ENCODE results near the gene SSBP1. TPM values are rescaled to one million over a fixed set of nuclear protein-coding genes. Genes with fewer than 3 reads are reported as not detected.
A peak's percentile ranks its signal among the peaks of the same experiment; 100 is the strongest.

SSBP1 gene
- total RNA-seq (2014; rRNA removed; shearing (Covaris generic)) (283 and 350 TPM in 2 replicates), polyA plus RNA-seq (2016; fragmentation: Nextera tagmentation; extraction: Ambion mirVana) (972 and 1,006 TPM in 2 replicates)
- long read RNA-seq, transcript SSBP1-206 (7 exons, 630 nt): minor isoform, 10 of 194 reads
- long read RNA-seq, transcript SSBP1-214 (7 exons, 636 nt): minor isoform, 25 of 194 reads
- long read RNA-seq, transcript SSBP1-201 (7 exons, 687 nt): major isoform, 136 of 194 reads
- long read RNA-seq, partial matches to known transcripts: 10 of 194 reads
- long read RNA-seq, other reads (novel, unspliced or antisense): 9 of 194 reads

- DNase-seq (ENCODE audit: low spot score): peak; percentile 98
- H4K20me1 ChIP-seq (replicated peaks; ENCODE audit: insufficient read depth): peaks cover 10% of the 10 kb centered on the region
- H3K36me3 ChIP-seq (ENCODE audit: insufficient read depth): peaks cover 34% of the 10 kb centered on the region
- Mint-ChIP-seq H3K4me1 (peaks cover 17% of the 10 kb centered on the region), H3K27me3 (ENCODE audit: insufficient read depth, low read depth, poor library complexity) (peaks cover 4% of the 10 kb centered on the region), H3K4me3 (peak within 1 kb of the TSS; percentile 99), H3K9me3 (no peaks in the 10 kb centered on the region), H3K36me3 (ENCODE audit: low read depth) (peaks cover 39% of the 10 kb centered on the region), H3K27ac (peak within 1 kb of the TSS; percentile 99)
- peak within 1 kb of the TSS; percentile 81 for H3K4me2 ChIP-seq
- 0 out of 2 replicates have a peak, but pooled peaks cover 3% of the 10 kb centered on the region for H3F3A ChIP-seq (replicated peaks; ENCODE audit: low read depth)
- peak; percentile 93 for ATAC-seq
- no peaks in the 10 kb centered on the region for H3K9me2 ChIP-seq (ENCODE audit: insufficient read depth)
- H3K27ac ChIP-seq (ENCODE audit: low read depth): peak within 1 kb of the TSS; percentile 90
- H3K4me1 ChIP-seq (ENCODE audit: insufficient read depth): peaks cover 8% of the 10 kb centered on the region
- peak within 1 kb of the TSS; percentile 63 for H3K4me3 ChIP-seq
- H2AFZ ChIP-seq: peak within 1 kb of the TSS; percentile 73
- no peak for TF ChIP-seq EZH2phosphoT487 (IDR thresholded peaks at IDR 0.05; ENCODE audit: unreplicated experiment)
- no peak for TF ChIP-seq JUNB (IDR thresholded peaks at IDR 0.05; ENCODE audit: unreplicated experiment)
- TF ChIP-seq, protein P1, sequence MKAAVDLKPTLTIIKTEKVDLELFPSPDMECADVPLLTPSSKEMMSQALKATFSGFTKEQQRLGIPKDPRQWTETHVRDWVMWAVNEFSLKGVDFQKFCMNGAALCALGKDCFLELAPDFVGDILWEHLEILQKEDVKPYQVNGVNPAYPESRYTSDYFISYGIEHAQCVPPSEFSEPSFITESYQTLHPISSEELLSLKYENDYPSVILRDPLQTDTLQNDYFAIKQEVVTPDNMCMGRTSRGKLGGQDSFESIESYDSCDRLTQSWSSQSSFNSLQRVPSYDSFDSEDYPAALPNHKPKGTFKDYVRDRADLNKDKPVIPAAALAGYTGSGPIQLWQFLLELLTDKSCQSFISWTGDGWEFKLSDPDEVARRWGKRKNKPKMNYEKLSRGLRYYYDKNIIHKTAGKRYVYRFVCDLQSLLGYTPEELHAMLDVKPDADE (IDR thresholded peaks at IDR 0.05): peak; percentile 94
- TF ChIP-seq ZNF114 (CRISPR knock-in tag; IDR thresholded peaks at IDR 0.05): peak; percentile 81
- TF ChIP-seq, protein P2, sequence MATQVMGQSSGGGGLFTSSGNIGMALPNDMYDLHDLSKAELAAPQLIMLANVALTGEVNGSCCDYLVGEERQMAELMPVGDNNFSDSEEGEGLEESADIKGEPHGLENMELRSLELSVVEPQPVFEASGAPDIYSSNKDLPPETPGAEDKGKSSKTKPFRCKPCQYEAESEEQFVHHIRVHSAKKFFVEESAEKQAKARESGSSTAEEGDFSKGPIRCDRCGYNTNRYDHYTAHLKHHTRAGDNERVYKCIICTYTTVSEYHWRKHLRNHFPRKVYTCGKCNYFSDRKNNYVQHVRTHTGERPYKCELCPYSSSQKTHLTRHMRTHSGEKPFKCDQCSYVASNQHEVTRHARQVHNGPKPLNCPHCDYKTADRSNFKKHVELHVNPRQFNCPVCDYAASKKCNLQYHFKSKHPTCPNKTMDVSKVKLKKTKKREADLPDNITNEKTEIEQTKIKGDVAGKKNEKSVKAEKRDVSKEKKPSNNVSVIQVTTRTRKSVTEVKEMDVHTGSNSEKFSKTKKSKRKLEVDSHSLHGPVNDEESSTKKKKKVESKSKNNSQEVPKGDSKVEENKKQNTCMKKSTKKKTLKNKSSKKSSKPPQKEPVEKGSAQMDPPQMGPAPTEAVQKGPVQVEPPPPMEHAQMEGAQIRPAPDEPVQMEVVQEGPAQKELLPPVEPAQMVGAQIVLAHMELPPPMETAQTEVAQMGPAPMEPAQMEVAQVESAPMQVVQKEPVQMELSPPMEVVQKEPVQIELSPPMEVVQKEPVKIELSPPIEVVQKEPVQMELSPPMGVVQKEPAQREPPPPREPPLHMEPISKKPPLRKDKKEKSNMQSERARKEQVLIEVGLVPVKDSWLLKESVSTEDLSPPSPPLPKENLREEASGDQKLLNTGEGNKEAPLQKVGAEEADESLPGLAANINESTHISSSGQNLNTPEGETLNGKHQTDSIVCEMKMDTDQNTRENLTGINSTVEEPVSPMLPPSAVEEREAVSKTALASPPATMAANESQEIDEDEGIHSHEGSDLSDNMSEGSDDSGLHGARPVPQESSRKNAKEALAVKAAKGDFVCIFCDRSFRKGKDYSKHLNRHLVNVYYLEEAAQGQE (IDR thresholded peaks at IDR 0.05; ENCODE audit: unreplicated experiment): no peak
- peak; percentile 90 for TF ChIP-seq CREB1 (CRISPR knock-in tag; IDR thresholded peaks at IDR 0.05; ENCODE audit: low read depth)
- peak; percentile 53; the same call in 1 of the 2 replicates for TF ChIP-seq NANOG (IDR thresholded peaks at IDR 0.05; ENCODE audit: borderline replicate concordance)
- TF ChIP-seq POLR2AphosphoS5 (IDR thresholded peaks at IDR 0.05; ENCODE audit: low read depth): peak; percentile 96
- TF ChIP-seq, protein P3, sequence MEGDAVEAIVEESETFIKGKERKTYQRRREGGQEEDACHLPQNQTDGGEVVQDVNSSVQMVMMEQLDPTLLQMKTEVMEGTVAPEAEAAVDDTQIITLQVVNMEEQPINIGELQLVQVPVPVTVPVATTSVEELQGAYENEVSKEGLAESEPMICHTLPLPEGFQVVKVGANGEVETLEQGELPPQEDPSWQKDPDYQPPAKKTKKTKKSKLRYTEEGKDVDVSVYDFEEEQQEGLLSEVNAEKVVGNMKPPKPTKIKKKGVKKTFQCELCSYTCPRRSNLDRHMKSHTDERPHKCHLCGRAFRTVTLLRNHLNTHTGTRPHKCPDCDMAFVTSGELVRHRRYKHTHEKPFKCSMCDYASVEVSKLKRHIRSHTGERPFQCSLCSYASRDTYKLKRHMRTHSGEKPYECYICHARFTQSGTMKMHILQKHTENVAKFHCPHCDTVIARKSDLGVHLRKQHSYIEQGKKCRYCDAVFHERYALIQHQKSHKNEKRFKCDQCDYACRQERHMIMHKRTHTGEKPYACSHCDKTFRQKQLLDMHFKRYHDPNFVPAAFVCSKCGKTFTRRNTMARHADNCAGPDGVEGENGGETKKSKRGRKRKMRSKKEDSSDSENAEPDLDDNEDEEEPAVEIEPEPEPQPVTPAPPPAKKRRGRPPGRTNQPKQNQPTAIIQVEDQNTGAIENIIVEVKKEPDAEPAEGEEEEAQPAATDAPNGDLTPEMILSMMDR (conservative IDR thresholded peaks at IDR 0.05; ENCODE audit: low read depth in 2 of 2): peak; percentile 68 to 77
- TF ChIP-seq STAT1 (IDR thresholded peaks at IDR 0.05; ENCODE audit: unreplicated experiment): peak; percentile 58
- peak; percentile 43; the same call in 1 of the 2 replicates for TF ChIP-seq ZNF331 (CRISPR knock-in tag; IDR thresholded peaks at IDR 0.05; ENCODE audit: low read depth)
- TF ChIP-seq, protein P4, sequence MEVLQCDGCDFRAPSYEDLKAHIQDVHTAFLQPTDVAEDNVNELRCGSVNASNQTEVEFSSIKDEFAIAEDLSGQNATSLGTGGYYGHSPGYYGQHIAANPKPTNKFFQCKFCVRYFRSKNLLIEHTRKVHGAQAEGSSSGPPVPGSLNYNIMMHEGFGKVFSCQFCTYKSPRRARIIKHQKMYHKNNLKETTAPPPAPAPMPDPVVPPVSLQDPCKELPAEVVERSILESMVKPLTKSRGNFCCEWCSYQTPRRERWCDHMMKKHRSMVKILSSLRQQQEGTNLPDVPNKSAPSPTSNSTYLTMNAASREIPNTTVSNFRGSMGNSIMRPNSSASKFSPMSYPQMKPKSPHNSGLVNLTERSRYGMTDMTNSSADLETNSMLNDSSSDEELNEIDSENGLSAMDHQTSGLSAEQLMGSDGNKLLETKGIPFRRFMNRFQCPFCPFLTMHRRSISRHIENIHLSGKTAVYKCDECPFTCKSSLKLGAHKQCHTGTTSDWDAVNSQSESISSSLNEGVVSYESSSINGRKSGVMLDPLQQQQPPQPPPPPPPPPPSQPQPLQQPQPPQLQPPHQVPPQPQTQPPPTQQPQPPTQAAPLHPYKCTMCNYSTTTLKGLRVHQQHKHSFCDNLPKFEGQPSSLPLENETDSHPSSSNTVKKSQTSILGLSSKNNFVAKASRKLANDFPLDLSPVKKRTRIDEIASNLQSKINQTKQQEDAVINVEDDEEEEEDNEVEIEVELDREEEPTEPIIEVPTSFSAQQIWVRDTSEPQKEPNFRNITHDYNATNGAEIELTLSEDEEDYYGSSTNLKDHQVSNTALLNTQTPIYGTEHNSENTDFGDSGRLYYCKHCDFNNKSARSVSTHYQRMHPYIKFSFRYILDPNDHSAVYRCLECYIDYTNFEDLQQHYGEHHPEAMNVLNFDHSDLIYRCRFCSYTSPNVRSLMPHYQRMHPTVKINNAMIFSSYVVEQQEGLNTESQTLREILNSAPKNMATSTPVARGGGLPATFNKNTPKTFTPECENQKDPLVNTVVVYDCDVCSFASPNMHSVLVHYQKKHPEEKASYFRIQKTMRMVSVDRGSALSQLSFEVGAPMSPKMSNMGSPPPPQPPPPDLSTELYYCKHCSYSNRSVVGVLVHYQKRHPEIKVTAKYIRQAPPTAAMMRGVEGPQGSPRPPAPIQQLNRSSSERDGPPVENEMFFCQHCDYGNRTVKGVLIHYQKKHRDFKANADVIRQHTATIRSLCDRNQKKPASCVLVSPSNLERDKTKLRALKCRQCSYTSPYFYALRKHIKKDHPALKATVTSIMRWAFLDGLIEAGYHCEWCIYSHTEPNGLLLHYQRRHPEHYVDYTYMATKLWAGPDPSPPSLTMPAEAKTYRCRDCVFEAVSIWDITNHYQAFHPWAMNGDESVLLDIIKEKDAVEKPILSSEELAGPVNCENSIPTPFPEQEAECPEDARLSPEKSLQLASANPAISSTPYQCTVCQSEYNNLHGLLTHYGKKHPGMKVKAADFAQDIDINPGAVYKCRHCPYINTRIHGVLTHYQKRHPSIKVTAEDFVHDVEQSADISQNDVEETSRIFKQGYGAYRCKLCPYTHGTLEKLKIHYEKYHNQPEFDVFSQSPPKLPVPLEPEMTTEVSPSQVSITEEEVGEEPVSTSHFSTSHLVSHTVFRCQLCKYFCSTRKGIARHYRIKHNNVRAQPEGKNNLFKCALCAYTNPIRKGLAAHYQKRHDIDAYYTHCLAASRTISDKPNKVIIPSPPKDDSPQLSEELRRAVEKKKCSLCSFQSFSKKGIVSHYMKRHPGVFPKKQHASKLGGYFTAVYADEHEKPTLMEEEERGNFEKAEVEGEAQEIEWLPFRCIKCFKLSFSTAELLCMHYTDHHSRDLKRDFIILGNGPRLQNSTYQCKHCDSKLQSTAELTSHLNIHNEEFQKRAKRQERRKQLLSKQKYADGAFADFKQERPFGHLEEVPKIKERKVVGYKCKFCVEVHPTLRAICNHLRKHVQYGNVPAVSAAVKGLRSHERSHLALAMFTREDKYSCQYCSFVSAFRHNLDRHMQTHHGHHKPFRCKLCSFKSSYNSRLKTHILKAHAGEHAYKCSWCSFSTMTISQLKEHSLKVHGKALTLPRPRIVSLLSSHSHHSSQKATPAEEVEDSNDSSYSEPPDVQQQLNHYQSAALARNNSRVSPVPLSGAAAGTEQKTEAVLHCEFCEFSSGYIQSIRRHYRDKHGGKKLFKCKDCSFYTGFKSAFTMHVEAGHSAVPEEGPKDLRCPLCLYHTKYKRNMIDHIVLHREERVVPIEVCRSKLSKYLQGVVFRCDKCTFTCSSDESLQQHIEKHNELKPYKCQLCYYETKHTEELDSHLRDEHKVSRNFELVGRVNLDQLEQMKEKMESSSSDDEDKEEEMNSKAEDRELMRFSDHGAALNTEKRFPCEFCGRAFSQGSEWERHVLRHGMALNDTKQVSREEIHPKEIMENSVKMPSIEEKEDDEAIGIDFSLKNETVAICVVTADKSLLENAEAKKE (CRISPR knock-in tag; IDR thresholded peaks at IDR 0.05): no peak
- no peaks in the 10 kb centered on the region for H3K27me3 ChIP-seq (ENCODE audit: insufficient read depth)
- peaks cover 38% of the 10 kb centered on the region for H3K79me2 ChIP-seq (replicated peaks; ENCODE audit: insufficient read depth)
Observed at GRCh38 chr7:141737836-141738591, at the start of gene SSBP1. SSBP1 (plus strand) TSS chr7:141738358; CDS start chr7:141739167, 809 bp downstream.
